Tibial nerve (tissue), 4 donors: ENCODE data around the gene APOOL.
A peak's percentile ranks its signal among the peaks of the same experiment; 100 is the strongest.

Experiments used
- EP300 ChIP-seq, 2 donors: sonication (generic); formaldehyde crosslinking; IDR thresholded peaks; one replicate each; pipeline ENCODE4 v1.6.1; 2017; ENCODE audit warnings: antibody characterized with exemption in 2 of 2, mild to moderate bottlenecking in 1 of 2
- POLR2A ChIP-seq, 2 donors: fragments of 450-650 bp; IDR thresholded peaks; one replicate each; pipeline ENCODE4 v1.6.1; 2017; ENCODE audit warnings: antibody characterized with exemption in 2 of 2, mild to moderate bottlenecking in 2 of 2, moderate library complexity in 2 of 2
- TF ChIP-seq, protein P1 (sequence below), 5 experiments: fragments of 200-600 bp in 3 of 5; fragments of 450-650 bp in 2 of 5; sonication (generic) in 3 of 5; IDR thresholded peaks; one replicate each; pipeline ENCODE4 v1.5.1; 2016 to 2019; ENCODE audit warnings: antibody characterized with exemption in 5 of 5, mild to moderate bottlenecking in 3 of 5, moderate library complexity in 2 of 5

- TF ChIP-seq, protein P1, sequence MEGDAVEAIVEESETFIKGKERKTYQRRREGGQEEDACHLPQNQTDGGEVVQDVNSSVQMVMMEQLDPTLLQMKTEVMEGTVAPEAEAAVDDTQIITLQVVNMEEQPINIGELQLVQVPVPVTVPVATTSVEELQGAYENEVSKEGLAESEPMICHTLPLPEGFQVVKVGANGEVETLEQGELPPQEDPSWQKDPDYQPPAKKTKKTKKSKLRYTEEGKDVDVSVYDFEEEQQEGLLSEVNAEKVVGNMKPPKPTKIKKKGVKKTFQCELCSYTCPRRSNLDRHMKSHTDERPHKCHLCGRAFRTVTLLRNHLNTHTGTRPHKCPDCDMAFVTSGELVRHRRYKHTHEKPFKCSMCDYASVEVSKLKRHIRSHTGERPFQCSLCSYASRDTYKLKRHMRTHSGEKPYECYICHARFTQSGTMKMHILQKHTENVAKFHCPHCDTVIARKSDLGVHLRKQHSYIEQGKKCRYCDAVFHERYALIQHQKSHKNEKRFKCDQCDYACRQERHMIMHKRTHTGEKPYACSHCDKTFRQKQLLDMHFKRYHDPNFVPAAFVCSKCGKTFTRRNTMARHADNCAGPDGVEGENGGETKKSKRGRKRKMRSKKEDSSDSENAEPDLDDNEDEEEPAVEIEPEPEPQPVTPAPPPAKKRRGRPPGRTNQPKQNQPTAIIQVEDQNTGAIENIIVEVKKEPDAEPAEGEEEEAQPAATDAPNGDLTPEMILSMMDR (IDR thresholded peaks at IDR 0.05): peak in 1 of 5 experiments; percentile 14
- TF ChIP-seq POLR2A (IDR thresholded peaks at IDR 0.05) (no peak), EP300 (IDR thresholded peaks at IDR 0.05) (no peak)
Observed at GRCh38 chrX:85052636-85053343, 49.1 kb downstream of the APOOL start.
